Kidney epithelial cell (primary cell): ENCODE measurements around the gene MNT. TPM values are rescaled to one million over a fixed set of nuclear protein-coding genes. Genes with fewer than 3 reads are reported as not detected.
A peak's percentile ranks its signal among the peaks of the same experiment; 100 is the strongest.

ENCODE experiments used
- DNase-seq: peaks from one replicate; pipeline ENCODE4 v3.0.0-alpha.2; 2010; ENCODE audit warnings: low read depth
- H3K27me3 ChIP-seq: 2 replicates; pipeline ENCODE4 v1.6.0; 2011; ENCODE audit warnings: low read length; ENCODE audit not compliant: control insufficient read depth, insufficient read depth
- H3K36me3 ChIP-seq: 2 replicates; pipeline ENCODE4 v1.5.1; 2011; ENCODE audit warnings: low read length; ENCODE audit not compliant: control insufficient read depth, insufficient read depth
- H3K4me3 ChIP-seq: 2 replicates; pipeline ENCODE4 v1.5.1; 2011; ENCODE audit warnings: low read depth, mild to moderate bottlenecking, control low read depth, low read length
- CTCF ChIP-seq: IDR thresholded peaks from 2 replicates; pipeline ENCODE4 v1.5.1; 2011; ENCODE audit warnings: mild to moderate bottlenecking, moderate library complexity, low read length, control low read depth, inconsistent platforms; ENCODE audit not compliant: insufficient read depth, poor library complexity, severe bottlenecking
- total RNA-seq: library from RNA; depleted of rRNA; stranded (reverse); fragments of >200 nt; gene quantifications from 2 replicates; pipeline ENCODE4 v1.2.3, GENCODE V29; 2015

The MNT gene
- total RNA-seq, 1 donor from 2014 or later = 8.7 TPM

- H3K36me3 ChIP-seq = no peaks in the 10 kb centered on the region
- H3K27me3 ChIP-seq = no peaks in the 10 kb centered on the region
- no peak for DNase-seq
- no peak overlapping the region for H3K4me3 ChIP-seq
- no peak for TF ChIP-seq CTCF
Measured at GRCh38 chr17:2343421-2343820, 57.4 kb downstream of the MNT start.

DNA sequence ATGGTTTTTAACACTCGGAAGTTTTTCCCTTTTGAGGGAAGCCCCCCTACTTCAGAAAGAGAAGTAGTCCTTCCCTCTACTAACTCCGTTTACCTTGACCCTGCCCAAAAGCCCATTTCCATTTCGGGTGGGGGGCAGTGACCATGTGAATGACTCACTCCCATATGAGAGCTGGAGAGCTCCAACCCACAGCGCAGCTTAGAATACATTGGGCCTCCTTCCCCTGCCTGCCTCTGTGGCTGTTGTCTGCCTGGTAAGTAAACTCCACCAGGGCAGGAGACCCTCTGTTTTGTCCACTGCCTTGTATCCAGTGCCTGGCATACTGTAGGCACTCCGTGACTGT, 62.6 kb downstream of the MNT start:
- Histone ChIP-seq H3K4me3 (peak overlapping the region; percentile 84), H3K27me3 (no peaks in the 10 kb centered on the region), H3K36me3 (peaks cover 1% of the 10 kb centered on the region)
- DNase-seq = no peak
- no peak for TF ChIP-seq CTCF

DNA sequence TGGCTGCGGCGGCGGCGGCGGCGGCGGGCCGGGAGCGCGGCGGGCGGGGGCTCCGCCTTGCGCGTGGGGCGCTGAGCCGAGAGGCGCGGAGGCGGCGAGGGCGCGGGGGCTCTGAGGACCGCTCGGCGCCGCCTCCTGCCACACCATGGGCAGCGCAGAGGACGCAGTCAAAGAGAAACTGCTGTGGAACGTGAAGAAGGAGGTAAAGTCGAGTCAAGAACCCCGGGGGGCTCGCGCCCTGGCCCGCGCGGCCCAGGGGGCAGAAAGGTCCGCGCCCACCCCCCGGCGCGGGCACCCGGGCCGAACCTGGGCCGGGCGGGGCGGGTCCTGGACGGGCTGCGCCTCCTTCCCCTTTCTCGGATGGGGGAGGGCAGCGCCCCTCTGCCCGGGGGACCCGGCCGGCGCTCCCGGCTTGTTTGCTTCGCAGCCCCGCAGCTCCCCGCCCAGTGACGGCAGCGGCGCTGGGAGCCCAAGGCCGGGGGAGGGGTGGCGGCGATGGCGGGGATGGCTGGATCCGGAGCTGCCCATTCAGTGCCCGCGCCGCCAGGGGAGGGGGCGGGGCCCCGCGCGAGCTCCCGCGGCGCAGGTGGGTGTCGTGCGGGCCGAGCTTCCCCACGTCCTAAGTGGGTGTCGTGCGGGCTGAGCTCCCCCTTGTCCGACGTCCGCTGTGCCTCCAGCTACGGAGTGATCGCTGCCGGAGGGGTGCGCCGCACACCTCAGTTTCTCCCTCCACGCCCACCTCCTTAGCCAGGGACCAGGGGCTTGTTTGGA, 63.1 kb downstream of the MNT start:
- DNase-seq = no peak
- Histone ChIP-seq H3K36me3 (peaks cover 1% of the 10 kb centered on the region), H3K27me3 (no peaks in the 10 kb centered on the region), H3K4me3 (peak overlapping the region; percentile 84)
- no peak for TF ChIP-seq CTCF

DNA sequence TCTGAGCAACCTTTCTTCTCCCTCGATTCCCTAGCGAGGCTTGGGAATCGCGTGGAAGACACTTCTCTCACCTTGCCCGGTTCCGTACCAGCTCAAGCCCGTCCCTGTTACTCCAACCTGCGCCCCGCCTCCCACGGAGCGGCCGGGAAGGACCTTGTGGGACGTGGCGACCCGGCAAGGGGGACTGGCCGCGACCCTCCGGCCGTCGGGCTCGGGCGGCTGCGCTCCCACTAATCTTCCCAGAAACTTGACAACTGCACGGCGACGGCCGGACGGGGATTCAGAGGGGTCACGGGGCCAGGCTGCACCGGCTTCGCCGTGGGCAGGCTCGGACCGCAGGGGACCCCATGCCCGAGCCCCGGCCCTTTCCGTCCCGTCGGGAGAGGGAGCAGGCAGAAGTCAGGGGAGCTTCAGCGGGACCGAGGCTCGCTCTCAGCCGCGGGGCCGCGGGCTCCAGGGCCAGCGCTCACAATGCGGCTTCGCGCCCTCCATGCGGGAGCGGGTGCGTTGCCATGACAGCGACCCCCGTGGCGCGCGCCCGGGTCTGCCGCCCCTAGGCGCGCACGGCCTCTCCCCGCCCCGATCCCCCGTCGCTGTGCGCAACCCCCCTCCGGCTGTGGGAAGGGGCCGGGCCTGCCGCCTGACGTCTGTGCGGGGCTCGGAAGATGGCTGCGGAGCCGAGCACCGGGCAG, 63.9 kb downstream of the MNT start, which contains the start of gene SGSM2:
Gene SGSM2 (plus strand): TSS at position 650 of the 692 bp plus-strand sequence. CDS start 188 bp downstream, outside the sequence.
- no peak for TF ChIP-seq CTCF
- H3K4me3 ChIP-seq = peak within 1 kb of the TSS; percentile 84
- peaks cover 1% of the 10 kb centered on the region for H3K36me3 ChIP-seq
- DNase-seq = no peak
- H3K27me3 ChIP-seq = no peaks in the 10 kb centered on the region

GRCh38 chr17:2336215-2336851, 64.5 kb downstream of the MNT start, which contains the start of gene TSR1:
TSS of gene TSR1 (minus strand) at chr17:2336457. CDS start at chr17:2336427, 30 bp downstream.
- Histone ChIP-seq H3K36me3 (peaks cover 1% of the 10 kb centered on the region), H3K4me3 (peak within 1 kb of the TSS; percentile 84), H3K27me3 (no peaks in the 10 kb centered on the region)
- peak; percentile 26 for TF ChIP-seq CTCF
- DNase-seq = peak; percentile 56
